Heart left ventricle (tissue), 13 donors: ENCODE measurements around the gene PDK2.

Experiments used
- POLR2A ChIP-seq, 2 donors: fragments of 450-650 bp; IDR thresholded peaks; one replicate each; pipeline ENCODE4 v1.6.1; 2017; ENCODE audit warnings: antibody characterized with exemption in 2 of 2, mild to moderate bottlenecking in 2 of 2, moderate library complexity in 2 of 2
- TF ChIP-seq, protein P1 (sequence below), 12 donors: fragments of 200-600 bp; sonication (generic) in 4 of 12; IDR thresholded peaks; one replicate each; pipeline versions ENCODE4 v1.5.0 to v1.8.0; 2018 to 2022; ENCODE audit warnings: antibody characterized with exemption in 12 of 12, mild to moderate bottlenecking in 5 of 12
- donor health status: ischemic (EF 13 %, LVEDD 7.1; RV severe dilation, severe dysfunction).
- donor health status: DM: no; HTN: yes; CAD: no.
- donor health status: DM: no; HTN: no; CAD: no.
- donor health status: ischemic (EF 25% LVEDD 6.9; RV normal size, moderate dysfunction).
- donor health status: ischemic (EF 25% LVEDD 5.7; RV mildly dilated, moderate dysfunction).
- donor health status: ischemic (EF 35%, LVEDD 5.7; RV mildly dilated, moderate dysfunction).
- donor health status: nonischemic (EF 11% LVEDD 7.7; RV severe dilation, severe dysfunction).
- donor health status: DM: yes; HTN: yes; CAD: no.
- donor health status: PGD.
- donor health status: ischemic (EF 29% LVEDD 5.4; RV normal size, mild dysfunction).
- donor health status: nonischemic (EF 23%, LVEDD 6.1; RV moderate dilation, normal function).

DNA sequence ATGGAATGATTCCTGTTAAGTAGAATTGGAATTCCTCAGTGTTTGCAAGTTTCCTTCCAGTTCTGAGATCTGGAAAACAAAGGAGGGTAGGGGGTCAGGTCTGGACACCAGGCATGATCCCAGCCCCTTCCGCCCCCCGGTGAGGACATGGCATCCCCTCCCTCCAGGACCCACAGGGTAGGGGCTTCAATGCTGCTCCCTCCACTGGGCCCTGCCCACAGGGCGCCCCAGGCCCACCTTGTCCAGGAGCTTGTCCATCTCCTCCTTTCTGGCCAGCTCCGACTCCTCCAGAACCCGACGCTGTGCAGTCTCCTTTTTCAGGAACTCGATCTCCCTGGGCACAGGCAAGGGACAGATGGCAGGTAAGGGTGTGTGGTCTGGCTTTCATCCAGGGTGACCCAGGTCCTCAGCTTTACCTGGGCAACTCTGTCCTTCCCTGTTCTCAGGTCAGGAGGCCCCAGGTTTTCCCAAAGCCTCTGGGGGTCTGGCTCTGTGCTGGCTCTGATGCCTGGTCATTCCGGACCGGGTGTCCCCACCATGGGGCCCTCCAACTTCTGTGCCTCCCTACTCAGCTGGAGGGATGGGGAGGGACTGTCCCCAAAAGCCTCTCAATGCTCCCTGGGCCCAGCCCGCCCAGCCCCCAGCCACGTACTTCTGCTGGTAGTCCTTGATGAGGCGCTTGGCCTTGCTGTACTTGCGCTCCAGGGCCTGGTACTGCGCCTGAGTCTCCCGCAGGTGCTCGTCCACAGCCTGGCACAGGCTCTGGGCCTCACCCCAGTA is 40.4 kb downstream of the PDK2 start:
- TF ChIP-seq, protein P1, sequence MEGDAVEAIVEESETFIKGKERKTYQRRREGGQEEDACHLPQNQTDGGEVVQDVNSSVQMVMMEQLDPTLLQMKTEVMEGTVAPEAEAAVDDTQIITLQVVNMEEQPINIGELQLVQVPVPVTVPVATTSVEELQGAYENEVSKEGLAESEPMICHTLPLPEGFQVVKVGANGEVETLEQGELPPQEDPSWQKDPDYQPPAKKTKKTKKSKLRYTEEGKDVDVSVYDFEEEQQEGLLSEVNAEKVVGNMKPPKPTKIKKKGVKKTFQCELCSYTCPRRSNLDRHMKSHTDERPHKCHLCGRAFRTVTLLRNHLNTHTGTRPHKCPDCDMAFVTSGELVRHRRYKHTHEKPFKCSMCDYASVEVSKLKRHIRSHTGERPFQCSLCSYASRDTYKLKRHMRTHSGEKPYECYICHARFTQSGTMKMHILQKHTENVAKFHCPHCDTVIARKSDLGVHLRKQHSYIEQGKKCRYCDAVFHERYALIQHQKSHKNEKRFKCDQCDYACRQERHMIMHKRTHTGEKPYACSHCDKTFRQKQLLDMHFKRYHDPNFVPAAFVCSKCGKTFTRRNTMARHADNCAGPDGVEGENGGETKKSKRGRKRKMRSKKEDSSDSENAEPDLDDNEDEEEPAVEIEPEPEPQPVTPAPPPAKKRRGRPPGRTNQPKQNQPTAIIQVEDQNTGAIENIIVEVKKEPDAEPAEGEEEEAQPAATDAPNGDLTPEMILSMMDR (IDR thresholded peaks at IDR 0.05): no peak
- TF ChIP-seq POLR2A (IDR thresholded peaks at IDR 0.05): no peak
